HepG2 (cell line): Measurements from ENCODE around the gene MAJIN.

Source experiments
- GPN1 ChIP-seq: sonication (generic); formaldehyde crosslinking; IDR thresholded peaks from 2 replicates; pipeline ENCODE4 v1.5.1; 2020; ENCODE audit warnings: missing genetic modification reagents, borderline replicate concordance
- MTA1 ChIP-seq: sonication (generic); formaldehyde crosslinking; IDR thresholded peaks from 2 replicates; pipeline ENCODE4 v1.4.0; 2020; ENCODE audit warnings: missing genetic modification reagents, mild to moderate bottlenecking, borderline replicate concordance
- MXI1 ChIP-seq: IDR thresholded peaks from 3 replicates; pipeline ENCODE4 v1.6.1; 2012; ENCODE audit warnings: low read depth, low read length, inconsistent platforms, borderline replicate concordance
- PITX1 ChIP-seq: sonication (generic); formaldehyde crosslinking; IDR thresholded peaks from 2 replicates; pipeline ENCODE4 v1.5.1; 2020; ENCODE audit warnings: mild to moderate bottlenecking, missing genetic modification reagents
- SMC3 ChIP-seq: IDR thresholded peaks from 2 replicates; pipeline ENCODE4 v1.6.1; 2011; ENCODE audit warnings: low read length, improper control_type of control experiment
- SP2 ChIP-seq: sonication (generic); formaldehyde crosslinking; IDR thresholded peaks from 2 replicates; pipeline ENCODE4 v1.5.1; 2020; ENCODE audit warnings: mild to moderate bottlenecking, missing genetic modification reagents
- TBX2 ChIP-seq: sonication (generic); formaldehyde crosslinking; IDR thresholded peaks from 2 replicates; pipeline ENCODE4 v1.5.0; 2020; ENCODE audit warnings: missing genetic modification reagents, mild to moderate bottlenecking, borderline replicate concordance
- ZNF160 ChIP-seq: sonication (generic); formaldehyde crosslinking; IDR thresholded peaks from 2 replicates; pipeline ENCODE4 v1.8.0; 2022; ENCODE audit warnings: mild to moderate bottlenecking, inconsistent platforms, missing genetic modification reagents
- ZNF274 ChIP-seq: sonication (generic); formaldehyde crosslinking; IDR thresholded peaks from 2 replicates; pipeline ENCODE4 v1.5.1; 2020; ENCODE audit warnings: mild to moderate bottlenecking, missing genetic modification reagents
- TF ChIP-seq, protein P1 (sequence below), 2 experiments: sonication (generic) in 1 of 2; formaldehyde crosslinking in 1 of 2; IDR thresholded peaks; 2 replicates each; pipeline versions ENCODE4 v1.5.1 to v1.6.1; 2011 to 2020; ENCODE audit warnings: borderline replicate concordance in 1 of 2, low read depth in 1 of 2, low read length in 1 of 2, mild to moderate bottlenecking in 1 of 2, missing genetic modification reagents in 1 of 2, moderate library complexity in 1 of 2

DNA sequence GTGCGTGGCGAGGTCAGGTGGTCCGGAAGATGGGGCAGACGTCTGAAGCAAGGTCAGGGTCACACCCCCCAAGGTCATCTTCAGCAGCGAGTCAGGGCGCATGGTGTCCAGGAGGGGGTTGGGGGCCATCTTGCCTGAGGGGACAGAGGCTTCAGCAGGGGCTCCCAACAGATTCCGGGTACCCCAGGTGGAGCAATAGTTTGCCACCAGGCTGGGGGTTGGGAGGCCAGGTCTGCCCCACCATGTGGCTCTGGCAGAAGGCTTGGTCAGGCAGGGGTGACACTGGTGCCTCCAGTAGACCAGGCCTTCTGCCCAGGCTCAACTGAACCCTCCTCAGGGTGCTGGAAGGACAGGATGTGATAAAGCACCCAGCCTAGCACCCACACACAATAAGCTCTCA is 60.8 kb downstream of the MAJIN start:
- TF ChIP-seq MXI1, result no peak
- no peak for TF ChIP-seq ZNF274 (CRISPR knock-in tag)
- TF ChIP-seq GPN1, result no peak
- TF ChIP-seq TBX2, result no peak
- TF ChIP-seq, protein P1, sequence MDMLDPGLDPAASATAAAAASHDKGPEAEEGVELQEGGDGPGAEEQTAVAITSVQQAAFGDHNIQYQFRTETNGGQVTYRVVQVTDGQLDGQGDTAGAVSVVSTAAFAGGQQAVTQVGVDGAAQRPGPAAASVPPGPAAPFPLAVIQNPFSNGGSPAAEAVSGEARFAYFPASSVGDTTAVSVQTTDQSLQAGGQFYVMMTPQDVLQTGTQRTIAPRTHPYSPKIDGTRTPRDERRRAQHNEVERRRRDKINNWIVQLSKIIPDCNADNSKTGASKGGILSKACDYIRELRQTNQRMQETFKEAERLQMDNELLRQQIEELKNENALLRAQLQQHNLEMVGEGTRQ (IDR thresholded peaks at IDR 0.05; ENCODE audit: low read depth, low read length), result no peak
- TF ChIP-seq, protein P1 (CRISPR knock-in tag; IDR thresholded peaks at IDR 0.05; ENCODE audit: borderline replicate concordance), result no peak
- TF ChIP-seq SMC3, result no peak
- TF ChIP-seq ZNF160, result no peak
- no peak for TF ChIP-seq MTA1 (CRISPR knock-in tag)
- no peak for TF ChIP-seq SP2 (CRISPR knock-in tag)
- TF ChIP-seq PITX1 (CRISPR knock-in tag), result no peak
